PFSK-1 (cell line): ENCODE data around the gene QRFPR.

ENCODE experiments used
- POLR2AphosphoS5 ChIP-seq: IDR thresholded peaks from 2 replicates; pipeline ENCODE4 v1.6.1; 2012; ENCODE audit warnings: low read depth, mild to moderate bottlenecking, control low read depth, low read length, moderate library complexity
- REST ChIP-seq, 2 experiments: IDR thresholded peaks; 2 replicates each; pipeline versions ENCODE4 v1.6.1 to v1.8.0; 2011 to 2012; ENCODE audit warnings: low read depth in 2 of 2, low read length in 2 of 2, control low read depth in 1 of 2, inconsistent platforms in 1 of 2, mild to moderate bottlenecking in 1 of 2, moderate library complexity in 1 of 2; ENCODE audit not compliant: insufficient read depth in 1 of 2
- SIN3A ChIP-seq: IDR thresholded peaks from 2 replicates; pipeline ENCODE4 v1.6.1; 2012; ENCODE audit warnings: mild to moderate bottlenecking, low read length, moderate library complexity, borderline replicate concordance; ENCODE audit not compliant: insufficient read depth
- TAF1 ChIP-seq: IDR thresholded peaks from 2 replicates; pipeline ENCODE4 v1.6.1; 2012; ENCODE audit warnings: low read length, control low read depth, borderline replicate concordance; ENCODE audit not compliant: insufficient read depth

- TF ChIP-seq SIN3A (no peak), POLR2AphosphoS5 (no peak), REST (IDR thresholded peaks at IDR 0.05; ENCODE audit: insufficient read depth in 1 of 2, low read depth in 2 of 2, low read length in 2 of 2) (no peak), TAF1 (no peak)
Measured at GRCh38 chr4:121397941-121398601, 17.3 kb upstream of the QRFPR start.
